ENCODE results near the gene SETD3.

The SETD3 gene

GRCh38 chr14:99387880-99388279 lies 92.8 kb downstream of the SETD3 start:
- DNase-seq, result no peak

GRCh38 chr14:99384450-99385417 lies 95.9 kb downstream of the SETD3 start:
- DNase-seq, result no peak

GRCh38 chr14:99383472-99384449 lies 96.9 kb downstream of the SETD3 start:
- no peak for DNase-seq

GRCh38 chr14:99382781-99383471 lies 97.7 kb downstream of the SETD3 start:
- no peak for DNase-seq

GRCh38 chr14:99382071-99382470 lies 98.6 kb downstream of the SETD3 start:
- no peak for DNase-seq

GRCh38 chr14:99381688-99382060 lies 99.0 kb downstream of the SETD3 start:
- no peak for DNase-seq

GRCh38 chr14:99380991-99381687 lies 99.5 kb downstream of the SETD3 start:
- DNase-seq, result no peak

- DNase-seq, result no peak
Observed at GRCh38 chr14:99380402-99380801, 100.3 kb downstream of the SETD3 start.

GRCh38 chr14:99378782-99379214 lies 101.9 kb downstream of the SETD3 start:
- DNase-seq, result no peak

- DNase-seq, result no peak
Observed at GRCh38 chr14:99377951-99378350, 102.7 kb downstream of the SETD3 start.

GRCh38 chr14:99374964-99375363 lies 105.7 kb downstream of the SETD3 start:
- no peak for DNase-seq

- no peak for DNase-seq
Observed at GRCh38 chr14:99363616-99364290, 116.9 kb downstream of the SETD3 start.

- DNase-seq, result no peak
Observed at GRCh38 chr14:99363051-99363450, 117.6 kb downstream of the SETD3 start.

GRCh38 chr14:99361596-99362215 lies 119.0 kb downstream of the SETD3 start:
- no peak for DNase-seq

- no peak for DNase-seq
Observed at GRCh38 chr14:99360774-99361595, 119.7 kb downstream of the SETD3 start.

GRCh38 chr14:99359906-99360305 lies 120.8 kb downstream of the SETD3 start:
- no peak for DNase-seq

- no peak for DNase-seq
Observed at GRCh38 chr14:99357916-99358390, 122.7 kb downstream of the SETD3 start.

- no peak for DNase-seq
Observed at GRCh38 chr14:99357151-99357915, 123.3 kb downstream of the SETD3 start.

GRCh38 chr14:99356031-99356608 lies 124.5 kb downstream of the SETD3 start:
- no peak for DNase-seq
